KMS-11 (cell line): Measurements from ENCODE around the gene PPP1R9A.

Source experiments
- H2AFZ ChIP-seq: fragments of 200-600 bp; sonication (generic); 2 replicates; pipeline ENCODE4 v1.6.1; 2016; ENCODE audit warnings: antibody characterized with exemption, mixed run types, low read depth
- H3K27ac ChIP-seq: fragments of 200-600 bp; sonication (generic); 2 replicates; pipeline ENCODE4 v1.6.1; 2016; ENCODE audit warnings: mild to moderate bottlenecking, mixed run types
- H3K27me3 ChIP-seq: fragments of 200-600 bp; sonication (generic); 2 replicates; pipeline ENCODE4 v1.6.1; 2017; ENCODE audit warnings: mild to moderate bottlenecking, low read depth, mixed run types, moderate library complexity; ENCODE audit not compliant: insufficient read depth
- H3K36me3 ChIP-seq: fragments of 200-600 bp; sonication (generic); 2 replicates; pipeline ENCODE4 v1.6.1; 2017; ENCODE audit warnings: mild to moderate bottlenecking, mixed run types; ENCODE audit not compliant: insufficient read depth
- H3K4me1 ChIP-seq: fragments of 200-600 bp; sonication (generic); 2 replicates; pipeline ENCODE4 v1.6.1; 2016; ENCODE audit warnings: mild to moderate bottlenecking, low read depth, mixed run types; ENCODE audit not compliant: poor library complexity, severe bottlenecking
- H3K4me2 ChIP-seq: fragments of 200-600 bp; sonication (generic); 2 replicates; pipeline ENCODE4 v1.7.0; 2016; ENCODE audit warnings: mild to moderate bottlenecking, mixed run types
- H3K4me3 ChIP-seq: fragments of 200-600 bp; sonication (generic); IDR thresholded peaks from 2 replicates; pipeline ENCODE4 v1.6.1; 2017; ENCODE audit warnings: low read depth, low read length, mixed read lengths; ENCODE audit not compliant: insufficient read depth
- H3K79me2 ChIP-seq: fragments of 200-600 bp; sonication (generic); 2 replicates; pipeline ENCODE4 v1.6.1; 2016; ENCODE audit warnings: low read depth, mixed run types; ENCODE audit not compliant: insufficient read depth
- H3K9ac ChIP-seq: fragments of 200-600 bp; sonication (generic); 2 replicates; pipeline ENCODE4 v1.6.1; 2016; ENCODE audit warnings: mild to moderate bottlenecking, mixed run types
- H4K20me1 ChIP-seq: fragments of 200-600 bp; sonication (generic); 2 replicates; pipeline ENCODE4 v1.6.1; 2016; ENCODE audit warnings: mild to moderate bottlenecking, mixed run types; ENCODE audit not compliant: insufficient read depth
- TF ChIP-seq, protein P1 (sequence below): fragments of 200-600 bp; sonication (generic); conservative IDR thresholded peaks from 2 replicates; pipeline ENCODE4 v1.6.1; 2017; ENCODE audit warnings: low read depth, mild to moderate bottlenecking, antibody characterized with exemption, low read length, moderate library complexity, mixed read lengths

The PPP1R9A gene

GRCh38 chr7:95342642-95343307 is 435.4 kb downstream of the PPP1R9A start:
- Histone ChIP-seq H3K9ac (no peak overlapping the region), H3K79me2 (no peaks in the 10 kb centered on the region), H3K27ac (no peak overlapping the region), H3K4me1 (no peaks in the 10 kb centered on the region), H3K36me3 (no peaks in the 10 kb centered on the region), H3K4me2 (no peak overlapping the region), H2AFZ (no peak overlapping the region), H4K20me1 (no peaks in the 10 kb centered on the region), H3K4me3 (no peak overlapping the region), H3K27me3 (no peaks in the 10 kb centered on the region)
- TF ChIP-seq, protein P1, sequence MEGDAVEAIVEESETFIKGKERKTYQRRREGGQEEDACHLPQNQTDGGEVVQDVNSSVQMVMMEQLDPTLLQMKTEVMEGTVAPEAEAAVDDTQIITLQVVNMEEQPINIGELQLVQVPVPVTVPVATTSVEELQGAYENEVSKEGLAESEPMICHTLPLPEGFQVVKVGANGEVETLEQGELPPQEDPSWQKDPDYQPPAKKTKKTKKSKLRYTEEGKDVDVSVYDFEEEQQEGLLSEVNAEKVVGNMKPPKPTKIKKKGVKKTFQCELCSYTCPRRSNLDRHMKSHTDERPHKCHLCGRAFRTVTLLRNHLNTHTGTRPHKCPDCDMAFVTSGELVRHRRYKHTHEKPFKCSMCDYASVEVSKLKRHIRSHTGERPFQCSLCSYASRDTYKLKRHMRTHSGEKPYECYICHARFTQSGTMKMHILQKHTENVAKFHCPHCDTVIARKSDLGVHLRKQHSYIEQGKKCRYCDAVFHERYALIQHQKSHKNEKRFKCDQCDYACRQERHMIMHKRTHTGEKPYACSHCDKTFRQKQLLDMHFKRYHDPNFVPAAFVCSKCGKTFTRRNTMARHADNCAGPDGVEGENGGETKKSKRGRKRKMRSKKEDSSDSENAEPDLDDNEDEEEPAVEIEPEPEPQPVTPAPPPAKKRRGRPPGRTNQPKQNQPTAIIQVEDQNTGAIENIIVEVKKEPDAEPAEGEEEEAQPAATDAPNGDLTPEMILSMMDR, result no peak
